ENCODE results near the gene TP73. TPM values are rescaled to one million over a fixed set of nuclear protein-coding genes. Genes with fewer than 3 reads are reported as not detected.

The TP73 gene
- total RNA-seq, 2 donors from 2014 or later = 0.11 to 0.70 TPM

DNA sequence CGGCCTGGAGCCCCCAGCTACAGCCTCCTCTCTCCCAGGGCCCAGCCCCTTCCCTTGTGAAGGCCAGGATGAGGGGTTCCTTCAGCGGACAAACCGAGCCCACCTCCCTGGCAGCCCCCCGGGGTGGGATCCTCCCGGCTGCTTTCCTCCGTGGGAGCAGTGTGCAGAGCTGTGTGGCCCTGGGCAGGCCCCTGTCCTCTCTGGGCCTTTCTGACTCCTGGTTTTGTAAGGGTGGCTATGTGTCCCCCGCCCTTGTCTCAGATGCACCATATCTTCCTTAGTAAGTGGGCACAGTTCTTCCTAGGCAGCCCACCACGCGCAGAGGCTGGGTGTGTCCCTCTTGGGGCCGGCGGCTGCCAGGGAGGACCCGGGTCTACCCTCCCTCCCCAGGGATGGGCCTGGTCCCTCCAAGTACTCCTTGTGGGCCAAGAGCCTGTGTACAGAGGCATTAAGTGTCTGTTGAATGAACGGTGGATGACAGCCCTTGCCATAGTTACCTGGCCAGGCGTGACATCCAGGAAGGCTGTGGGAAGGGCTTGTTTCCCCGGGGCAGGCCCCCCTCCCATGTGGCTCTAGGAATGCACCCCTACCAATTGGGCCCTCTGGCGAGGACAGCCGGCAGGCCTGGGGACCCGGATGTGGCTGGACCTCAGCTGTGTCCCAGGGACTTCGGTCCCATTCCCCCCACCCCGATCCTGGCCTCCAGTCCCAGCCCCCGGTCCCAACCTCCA, 124.1 kb downstream of the TP73 start:
- ATAC-seq (no peak), DNase-seq (no peak)
- intact Hi-C loops (cut with DNase I, micrococcal nuclease) = no loop called here

DNA sequence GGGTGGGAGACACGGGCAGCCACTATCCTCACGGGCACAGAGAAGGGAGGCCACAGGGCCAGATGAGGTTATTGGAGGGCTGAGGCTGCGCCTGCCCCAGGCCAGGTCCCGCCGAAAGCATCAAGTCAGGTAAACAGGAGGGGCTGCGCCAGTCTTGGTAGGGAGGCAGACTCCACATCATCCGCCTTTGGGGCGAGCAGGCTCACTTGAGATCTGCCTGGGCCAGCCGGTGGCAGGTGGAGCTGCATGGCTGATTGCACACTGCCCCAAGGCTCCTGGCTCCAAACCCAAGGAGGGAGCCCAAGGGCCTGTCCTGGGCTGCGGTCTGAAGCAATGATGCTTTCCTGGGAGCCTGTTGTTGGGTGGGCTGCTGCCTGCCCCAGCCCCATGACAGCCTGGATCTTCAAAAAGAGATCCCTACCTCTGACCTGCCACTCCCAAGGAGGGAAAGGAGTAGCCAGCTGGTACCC, 124.8 kb downstream of the TP73 start:
- no peak for DNase-seq

DNA sequence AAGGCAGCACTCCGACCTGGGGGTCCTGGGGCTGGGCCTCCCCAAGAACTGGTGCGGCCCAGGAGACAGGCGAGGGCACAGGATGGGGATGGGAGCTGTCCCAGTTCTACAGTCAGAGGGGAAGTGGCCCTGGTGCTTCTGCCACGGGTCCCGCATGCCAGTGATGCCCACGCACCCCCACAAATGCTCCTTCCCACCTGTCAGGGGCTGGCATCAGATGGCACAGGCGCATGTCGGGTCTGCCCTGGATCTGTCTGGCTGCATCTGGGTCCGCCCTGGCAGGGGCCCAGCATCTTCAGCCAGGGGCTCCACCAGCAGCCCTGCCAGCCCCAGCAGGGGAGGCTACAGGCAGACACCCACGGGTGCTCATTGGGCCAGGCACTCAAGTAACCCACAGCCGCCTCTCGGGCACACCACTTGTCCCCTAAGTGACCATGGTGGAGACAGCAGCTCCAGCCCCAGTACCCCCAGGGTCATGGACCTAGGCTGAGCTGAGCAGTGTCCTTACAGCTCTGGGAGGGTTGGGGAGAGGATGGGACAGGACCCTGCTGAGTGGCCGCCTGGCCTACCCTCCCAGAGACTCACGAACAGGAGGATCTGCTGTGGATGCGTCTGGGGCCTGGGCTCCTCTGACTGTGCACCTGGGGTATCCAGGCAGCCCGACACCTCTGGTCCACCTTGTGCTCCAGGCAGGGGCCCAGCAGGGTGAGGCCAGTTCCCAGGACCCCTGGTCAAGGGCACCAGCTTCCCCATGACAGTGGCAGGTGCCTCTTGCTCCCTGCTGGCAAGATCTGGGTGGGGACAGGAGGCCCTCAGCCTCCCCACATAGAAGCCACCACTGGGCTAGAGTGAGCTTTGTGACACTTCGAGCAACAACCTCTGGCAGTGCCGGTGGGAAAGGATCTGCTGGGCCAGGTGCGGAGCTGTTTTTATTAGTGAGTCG, 125.6 kb downstream of the TP73 start:
- ATAC-seq (no peak), DNase-seq (no peak)
- intact Hi-C loops (cut with DNase I, micrococcal nuclease) = no loop called here

More for the DNA sequence above, 124.8 kb downstream of the TP73 start:
- intact Hi-C loops (cut with DNase I, micrococcal nuclease) = no loop called here
- no peak for ATAC-seq

DNA sequence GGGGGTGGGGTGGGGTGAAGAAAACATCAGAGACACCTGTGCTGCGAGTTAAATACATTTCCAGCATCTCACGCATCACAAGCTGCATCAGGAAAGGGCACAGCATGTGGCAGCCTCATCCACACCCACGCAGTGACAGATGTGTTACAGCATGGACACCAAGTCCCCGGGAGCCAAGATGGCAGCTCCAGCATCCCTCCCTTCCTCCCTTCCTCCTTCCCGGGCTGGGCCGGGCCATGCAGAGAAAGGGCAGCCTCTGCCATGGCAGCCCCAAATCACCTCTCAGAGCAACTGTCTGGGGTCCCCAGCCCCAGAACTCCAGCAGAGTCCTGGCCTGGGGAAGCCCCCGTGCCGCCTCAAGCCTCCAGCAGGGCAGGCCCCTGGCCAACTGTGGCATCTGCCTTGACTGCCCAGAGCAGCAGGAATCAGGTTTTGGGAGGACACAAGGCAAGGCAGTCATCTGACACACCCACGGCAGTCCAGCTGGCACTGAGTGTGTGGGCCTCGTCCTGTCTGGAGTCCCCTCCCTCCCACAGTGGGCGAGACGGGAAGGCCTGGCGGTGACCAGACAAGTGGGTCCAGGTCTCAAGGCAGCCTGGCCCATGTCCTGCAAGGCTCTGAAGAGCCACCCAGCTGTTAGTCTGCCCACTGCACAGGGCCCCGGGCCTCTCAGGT, 126.4 kb downstream of the TP73 start:
- no peak for ATAC-seq
- intact Hi-C loops (cut with DNase I, micrococcal nuclease) = no loop called here
- DNase-seq = no peak

DNA sequence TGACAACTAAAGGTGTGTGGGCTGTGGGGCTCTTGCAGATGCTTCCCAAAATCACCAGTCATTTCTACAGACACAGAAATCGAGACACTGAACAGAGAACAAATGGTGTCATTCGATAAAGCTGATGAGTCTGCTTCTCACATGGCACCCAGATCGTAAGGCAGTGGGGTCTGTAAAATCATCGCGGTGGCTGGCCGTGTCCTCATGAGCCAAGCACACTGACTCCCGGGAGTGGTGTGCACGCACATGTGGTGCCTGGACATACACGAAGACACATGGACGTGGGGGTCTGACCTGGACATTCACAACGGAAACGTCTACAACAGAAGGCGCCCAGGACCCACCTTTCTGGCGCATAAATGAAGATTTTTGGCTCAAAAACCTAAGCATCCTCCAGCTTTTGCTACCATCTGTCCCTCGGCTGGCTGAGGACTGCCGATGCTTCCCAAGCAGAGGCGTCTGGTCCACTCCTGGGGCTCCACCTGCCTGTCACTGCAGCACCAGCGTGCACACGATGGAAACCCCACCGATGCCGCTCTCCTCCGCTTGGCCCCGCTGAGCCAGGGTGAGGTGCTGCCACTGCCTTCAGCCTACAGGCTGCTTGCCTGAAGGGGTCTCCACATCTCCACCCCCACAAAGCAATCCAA, 127.1 kb downstream of the TP73 start:
- ATAC-seq (no peak), DNase-seq (no peak)
- intact Hi-C loops (cut with DNase I, micrococcal nuclease) = no loop called here

DNA sequence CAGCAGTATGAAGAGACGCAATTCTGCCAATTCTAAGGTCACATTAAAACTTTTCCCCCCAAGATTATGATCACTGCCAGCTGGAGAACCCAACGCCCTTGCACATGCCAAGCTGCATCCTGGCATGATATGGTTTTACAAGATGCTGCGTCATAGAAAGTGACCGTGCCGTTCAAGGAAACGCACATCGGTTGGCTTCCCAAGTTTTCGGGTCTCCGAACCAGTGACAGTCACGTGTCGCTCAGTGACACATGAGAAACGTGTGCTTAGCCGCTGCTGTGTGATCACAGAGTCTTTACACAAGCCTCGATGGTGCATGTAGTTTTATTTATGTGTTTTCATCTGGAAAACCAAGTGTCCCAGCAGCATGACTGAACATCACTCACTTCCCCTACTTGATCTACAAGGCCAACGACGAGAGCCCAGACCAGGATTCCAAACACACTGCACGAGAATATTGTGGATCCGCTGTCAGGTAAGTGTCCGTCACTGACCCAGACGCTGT, 127.6 kb downstream of the TP73 start:
- DNase-seq (no peak), ATAC-seq (no peak)
- intact Hi-C loops (cut with DNase I, micrococcal nuclease) = no loop called here

DNA sequence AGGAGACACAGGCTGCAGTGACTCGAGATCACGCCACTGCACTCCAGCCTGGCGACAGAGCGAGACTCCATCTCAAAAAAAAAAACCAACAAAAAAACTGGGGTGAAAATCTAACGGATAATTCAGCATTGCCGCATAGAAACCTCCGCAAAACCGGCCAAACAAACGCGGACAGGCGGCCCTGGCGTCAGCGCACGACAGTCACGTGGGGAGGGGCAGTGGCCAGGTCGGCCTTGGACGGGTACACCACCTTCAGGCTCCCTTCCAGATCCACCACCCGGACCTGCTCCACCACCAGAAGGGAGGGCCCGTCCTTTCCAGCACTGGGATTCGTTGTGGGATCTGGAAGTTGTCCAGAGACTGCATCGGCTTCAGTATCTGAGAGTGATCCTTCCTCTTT, 128.6 kb downstream of the TP73 start:
- intact Hi-C loops (cut with DNase I, micrococcal nuclease) = no loop called here
- DNase-seq (no peak), ATAC-seq (no peak)

DNA sequence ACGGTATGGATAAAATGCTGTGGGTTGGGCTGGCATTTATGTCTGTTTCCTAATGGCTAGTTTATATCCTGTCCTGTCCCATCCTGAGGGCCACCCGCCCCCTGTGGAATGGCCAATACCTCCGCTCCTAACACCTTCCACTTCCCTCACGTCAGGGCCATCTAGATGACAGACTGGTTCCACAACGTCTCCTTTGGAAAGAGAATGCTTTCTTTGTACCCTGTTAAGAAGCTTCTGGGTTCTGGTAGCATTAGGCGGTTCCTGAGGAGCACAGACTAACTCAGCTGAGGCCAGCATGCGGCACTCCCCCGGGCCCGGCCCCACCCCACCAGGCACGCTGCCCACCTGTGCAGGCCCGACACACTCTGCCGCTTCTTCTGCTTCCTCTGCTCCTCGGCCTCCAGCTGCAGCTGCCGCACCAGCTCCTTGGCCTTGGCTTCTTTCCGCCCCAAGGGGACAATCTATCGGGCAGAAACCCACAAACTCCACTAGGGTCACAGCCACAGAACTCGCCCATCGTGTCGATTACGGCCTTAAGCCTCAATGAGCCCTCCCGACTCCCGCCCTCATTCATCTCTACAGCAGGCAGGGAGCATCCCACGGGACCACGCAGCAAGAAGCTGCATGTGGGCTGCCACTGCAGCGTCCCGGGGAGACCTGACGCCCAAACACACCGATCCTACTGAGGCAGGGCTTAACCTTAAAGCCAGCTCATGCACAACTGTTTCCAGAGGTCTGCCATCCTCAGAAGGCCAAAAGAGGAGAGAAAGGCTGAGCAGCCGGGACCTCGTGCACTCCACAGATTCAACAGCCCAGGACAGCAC, 131.5 kb downstream of the TP73 start:
- intact Hi-C loops (cut with DNase I, micrococcal nuclease) = no loop called here
- ATAC-seq (no peak), DNase-seq (no peak)

DNA sequence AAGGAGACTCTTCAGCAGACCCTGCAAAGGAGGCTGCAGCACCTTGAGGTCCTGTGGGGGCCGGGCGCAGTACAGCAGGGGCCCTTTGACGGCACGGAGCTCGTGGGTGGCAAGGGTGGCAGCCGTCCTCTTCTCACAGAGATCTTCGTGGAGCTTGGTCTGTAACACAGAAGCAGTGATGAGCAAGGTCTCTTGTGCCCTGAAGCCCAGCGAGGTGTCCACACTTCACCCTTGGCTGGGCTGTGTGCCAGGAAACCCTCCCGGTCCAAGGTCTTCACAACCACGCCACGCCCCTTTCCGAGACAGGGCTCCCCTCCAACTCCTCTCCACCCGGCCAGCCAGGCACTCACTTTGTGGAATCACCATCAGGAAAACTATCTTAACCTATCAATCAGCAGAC, 132.7 kb downstream of the TP73 start:
- ATAC-seq = peak; percentile 79
- DNase-seq = peak in 1 of 2 donors; percentile 75
- intact Hi-C loops (cut with DNase I, micrococcal nuclease) = no loop called here

DNA sequence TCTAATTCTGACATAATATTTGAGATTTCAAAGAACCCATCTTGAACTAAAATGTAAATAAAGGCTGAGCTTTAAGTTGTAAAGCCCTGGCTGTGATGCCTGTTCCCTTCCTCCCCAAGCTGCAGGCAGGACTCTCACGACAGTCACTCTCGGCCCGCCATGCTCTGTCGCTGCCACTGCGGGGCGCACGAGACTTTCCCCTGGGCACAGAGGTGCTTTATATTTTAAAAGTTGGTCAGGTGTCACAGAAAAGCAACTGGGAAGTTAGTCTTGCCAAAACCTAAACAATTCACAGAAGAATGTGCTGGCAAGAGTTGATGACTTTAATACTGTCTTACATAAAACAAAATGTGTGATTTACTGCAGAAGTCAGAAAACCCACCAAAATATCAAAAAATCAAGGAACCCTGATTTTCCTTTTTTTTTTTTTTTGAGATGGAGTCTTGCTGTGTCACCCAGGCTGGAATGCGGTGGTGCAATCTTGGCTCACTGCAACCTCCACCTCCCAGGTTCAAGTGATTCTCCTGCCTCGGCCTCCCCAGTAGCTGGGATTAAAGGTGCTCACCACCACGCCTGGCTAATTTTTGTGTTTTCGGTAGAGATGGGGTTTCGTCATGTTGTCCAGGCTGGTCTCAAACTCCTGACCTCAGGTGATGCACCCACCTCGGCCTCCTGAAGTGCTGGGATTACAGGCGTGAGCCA, 133.3 kb downstream of the TP73 start:
- intact Hi-C loops (cut with DNase I, micrococcal nuclease) = no loop called here
- peak; percentile 79 for ATAC-seq
- DNase-seq = peak in 1 of 2 donors; percentile 46

Other genes starting within 250 kb of the TP73 start
- 100 to 1,000 TPM in 1 of 2 donors, 10 to 100 TPM in 1; 92.4 to 113 TPM for gene ARHGEF16, start 197.9 kb upstream of the TP73 start, total RNA-seq
- 1 to 10 TPM; 6.3 to 8.2 TPM for gene MEGF6, start 41.0 kb upstream of the TP73 start, total RNA-seq
- gene TPRG1L, start 27.5 kb upstream of the TP73 start, total RNA-seq = 10 to 100 TPM; 88.5 to 93.9 TPM
- 10 to 100 TPM; 20.1 to 23.6 TPM for gene WRAP73, start 2.4 kb upstream of the TP73 start, total RNA-seq
- not detected for gene CCDC27, start 99.9 kb downstream of the TP73 start, total RNA-seq
- 1 to 10 TPM; 1.8 to 4.6 TPM for gene SMIM1, start 120.2 kb downstream of the TP73 start, total RNA-seq
- gene LRRC47, start 144.0 kb downstream of the TP73 start, total RNA-seq = 10 to 100 TPM; 35.1 to 41.5 TPM
- 10 to 100 TPM; 43.5 to 45.6 TPM for gene CEP104, start 204.7 kb downstream of the TP73 start, total RNA-seq
- 1 to 10 TPM; 6.2 to 9.6 TPM for gene DFFB, start 205.0 kb downstream of the TP73 start, total RNA-seq
- 10 to 100 TPM; 17.1 to 22.3 TPM for gene C1orf174, start 247.8 kb downstream of the TP73 start, total RNA-seq

Measured in left colon (tissue), 2 donors.